Liver (tissue), 9 donors: Measurements from ENCODE around the gene BRD9. TPM values are rescaled to one million over a fixed set of nuclear protein-coding genes. Genes with fewer than 3 reads are reported as not detected.

ENCODE experiments used
- DNase-seq: peaks from one replicate; pipeline ENCODE4 v3.0.0-alpha.2; 2017; ENCODE audit warnings: low spot score
- H3K27ac ChIP-seq, 2 donors: one replicate each; pipeline ENCODE4 v1.7.0; 2013; ENCODE audit warnings: inconsistent platforms in 2 of 2, low read length in 2 of 2, control low read depth in 1 of 2, low read depth in 1 of 2, mild to moderate bottlenecking in 1 of 2
- H3K27me3 ChIP-seq, 4 donors: one replicate each; pipeline versions ENCODE4 v1.6.1 to v1.7.0; 2013; ENCODE audit warnings: low read length in 3 of 4, inconsistent platforms in 1 of 4, mild to moderate bottlenecking in 1 of 4, moderate library complexity in 1 of 4; ENCODE audit not compliant: control insufficient read depth in 4 of 4, insufficient read depth in 4 of 4
- H3K36me3 ChIP-seq, 4 donors: one replicate each; pipeline versions ENCODE4 v1.6.1 to v1.7.0; 2013; ENCODE audit warnings: low read length in 3 of 4, mild to moderate bottlenecking in 3 of 4, low read depth in 1 of 4, moderate library complexity in 1 of 4; ENCODE audit not compliant: control insufficient read depth in 4 of 4, insufficient read depth in 3 of 4
- H3K4me1 ChIP-seq, 4 donors: one replicate each; pipeline versions ENCODE4 v1.6.1 to v1.7.0; 2013; ENCODE audit warnings: low read length in 3 of 4, mild to moderate bottlenecking in 3 of 4, moderate library complexity in 1 of 4; ENCODE audit not compliant: control insufficient read depth in 4 of 4, insufficient read depth in 4 of 4
- H3K4me3 ChIP-seq, 3 donors: one replicate each; pipeline versions ENCODE4 v1.6.1 to v1.7.0; 2013; ENCODE audit warnings: low read length in 3 of 3, control low read depth in 1 of 3, low read depth in 1 of 3, mild to moderate bottlenecking in 1 of 3
- H3K9ac ChIP-seq, 2 donors: one replicate each; pipeline ENCODE4 v1.7.0; 2013; ENCODE audit warnings: low read length in 2 of 2, mild to moderate bottlenecking in 2 of 2, moderate library complexity in 2 of 2, control low read depth in 1 of 2, low read depth in 1 of 2
- H3K9me3 ChIP-seq, 4 donors: one replicate each; pipeline versions ENCODE4 v1.6.1 to v1.7.0; 2013; ENCODE audit warnings: low read length in 3 of 4; ENCODE audit not compliant: control insufficient read depth in 4 of 4
- ATF3 ChIP-seq: IDR thresholded peaks from 2 replicates; pipeline ENCODE4 v1.6.1; 2016; ENCODE audit warnings: antibody characterized with exemption
- FOXA1 ChIP-seq: IDR thresholded peaks from 2 replicates; pipeline ENCODE4 v1.6.1; 2016; ENCODE audit warnings: antibody characterized with exemption
- GABPA ChIP-seq, 2 donors: IDR thresholded peaks in 1 of 2; conservative IDR thresholded peaks in 1 of 2; 2 replicates each; pipeline ENCODE4 v1.6.1; 2016; ENCODE audit warnings: antibody characterized with exemption in 2 of 2, mild to moderate bottlenecking in 1 of 2, moderate library complexity in 1 of 2
- HNF4A ChIP-seq, 2 donors: conservative IDR thresholded peaks; 2 replicates each; pipeline ENCODE4 v1.6.1; 2016; ENCODE audit warnings: antibody characterized with exemption in 2 of 2, mild to moderate bottlenecking in 2 of 2
- JUND ChIP-seq, 2 donors: IDR thresholded peaks; 2 replicates each; pipeline ENCODE4 v1.6.1; 2016; ENCODE audit warnings: antibody characterized with exemption in 2 of 2
- MAX ChIP-seq: IDR thresholded peaks from 2 replicates; pipeline ENCODE4 v1.6.1; 2016; ENCODE audit warnings: antibody characterized with exemption
- RAD21 ChIP-seq, 2 donors: IDR thresholded peaks; 2 replicates each; pipeline ENCODE4 v1.6.1; 2016; ENCODE audit warnings: antibody characterized with exemption in 2 of 2, mild to moderate bottlenecking in 2 of 2
- REST ChIP-seq: IDR thresholded peaks from 2 replicates; pipeline ENCODE4 v1.6.1; 2016; ENCODE audit warnings: antibody characterized with exemption, mild to moderate bottlenecking
- RXRA ChIP-seq, 2 donors: IDR thresholded peaks; 2 replicates each; pipeline ENCODE4 v1.6.1; 2017 to 2018; ENCODE audit warnings: antibody characterized with exemption in 2 of 2, mild to moderate bottlenecking in 1 of 2
- TAF1 ChIP-seq: conservative IDR thresholded peaks from 2 replicates; pipeline ENCODE4 v1.6.1; 2016; ENCODE audit warnings: antibody characterized with exemption, mild to moderate bottlenecking
- WGBS: extraction: QIAGEN DNeasy Blood & Tissue Kit; methylation state at CpG from one replicate; pipeline ENCODE4 v1.1.7; 2013; 5-methylcytosine and 5-hydroxymethylcytosine counted together
- polyA plus RNA-seq, 2 donors: library from polyadenylated mRNA; stranded (reverse) in 1 of 2; unstranded in 1 of 2; fragments of 200-250 nt in 1 of 2; fragments of >200 nt in 1 of 2; fragmentation: Nextera tagmentation in 1 of 2; extraction: Ambion mirVana in 1 of 2; gene quantifications; one replicate each; pipeline versions ENCODE4 v1.2.1 to v1.2.3, GENCODE V29; 2013 to 2015
- total RNA-seq, 2 donors: library from RNA; depleted of rRNA; stranded (reverse); fragments of >200 nt; gene quantifications; one replicate each; pipeline ENCODE4 v1.2.3, GENCODE V29; 2014
- TF ChIP-seq, protein P1 (sequence below): IDR thresholded peaks from 2 replicates; pipeline ENCODE4 v1.6.1; 2016; ENCODE audit warnings: antibody characterized with exemption
- TF ChIP-seq, protein P2 (sequence below): fragments of 150-350 bp; IDR thresholded peaks from 2 replicates; pipeline ENCODE4 v1.5.1; 2017; ENCODE audit warnings: improper control_type of control experiment, low read depth, low read length; ENCODE audit not compliant: missing input control
- donor health status: healthy.
- donor health status: healthy.
- donor health status: healthy.
- donor health status: healthy.
- donor health status: healthy.

The BRD9 gene
- total and polyA plus RNA-seq, 4 donors, result 7.0 to 17.7 (median 9.5) TPM

DNA sequence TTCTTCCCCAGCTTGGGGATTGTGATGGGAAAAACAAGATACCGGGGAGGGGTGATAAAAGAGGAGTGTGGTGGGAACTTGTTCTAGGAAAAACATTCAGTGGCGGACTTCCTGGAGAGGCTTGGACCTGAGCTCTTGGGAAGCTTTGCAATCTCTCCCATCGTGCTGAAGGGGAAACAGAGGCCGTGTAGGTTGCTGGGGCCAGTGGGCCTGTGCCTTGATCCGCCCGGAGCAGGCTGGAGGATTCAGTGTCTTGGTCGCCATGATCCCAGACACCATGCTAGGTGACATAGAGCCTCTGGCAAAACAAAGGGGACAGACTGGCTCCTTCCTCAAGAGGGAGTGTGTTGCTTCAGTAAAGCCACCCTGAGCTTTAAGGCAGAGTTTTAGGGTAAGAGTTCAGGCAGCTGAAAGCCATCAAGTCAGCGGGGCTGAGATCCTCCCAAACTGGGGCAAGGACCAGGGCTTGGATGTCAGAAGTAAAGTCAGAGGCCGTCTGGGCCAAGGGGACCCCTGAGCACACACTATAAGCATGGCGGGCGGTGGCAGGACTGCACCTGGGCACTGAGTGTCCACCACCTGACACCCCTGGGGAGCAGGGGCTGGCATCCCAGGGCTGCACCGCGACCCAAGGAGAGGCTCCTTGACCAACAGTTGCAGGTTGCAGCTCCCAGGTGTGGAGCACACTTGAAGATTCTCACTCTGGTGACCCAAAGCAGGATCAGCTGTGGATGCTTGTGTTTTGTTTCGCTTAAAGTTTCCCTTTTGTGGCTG is 44.7 kb upstream of the BRD9 start:
- Histone ChIP-seq H3K9ac (no peak overlapping the region), H3K4me1 (no peaks in the 10 kb centered on the region), H3K27me3 (no peaks in the 10 kb centered on the region), H3K4me3 (no peak overlapping the region), H3K9me3 (no peaks in the 10 kb centered on the region), H3K27ac (no peak overlapping the region), H3K36me3 (no peaks in the 10 kb centered on the region)
- TF ChIP-seq HNF4A (conservative IDR thresholded peaks at IDR 0.05) (no peak), GABPA (IDR thresholded peaks at IDR 0.05 in 1 of 2, conservative IDR thresholded peaks at IDR 0.05 in 1 of 2) (no peak), TAF1 (no peak), ATF3 (no peak), FOXA1 (no peak), RXRA (IDR thresholded peaks at IDR 0.05) (no peak), JUND (IDR thresholded peaks at IDR 0.05) (no peak), MAX (no peak), REST (no peak), RAD21 (IDR thresholded peaks at IDR 0.05) (no peak)
- TF ChIP-seq, protein P1, sequence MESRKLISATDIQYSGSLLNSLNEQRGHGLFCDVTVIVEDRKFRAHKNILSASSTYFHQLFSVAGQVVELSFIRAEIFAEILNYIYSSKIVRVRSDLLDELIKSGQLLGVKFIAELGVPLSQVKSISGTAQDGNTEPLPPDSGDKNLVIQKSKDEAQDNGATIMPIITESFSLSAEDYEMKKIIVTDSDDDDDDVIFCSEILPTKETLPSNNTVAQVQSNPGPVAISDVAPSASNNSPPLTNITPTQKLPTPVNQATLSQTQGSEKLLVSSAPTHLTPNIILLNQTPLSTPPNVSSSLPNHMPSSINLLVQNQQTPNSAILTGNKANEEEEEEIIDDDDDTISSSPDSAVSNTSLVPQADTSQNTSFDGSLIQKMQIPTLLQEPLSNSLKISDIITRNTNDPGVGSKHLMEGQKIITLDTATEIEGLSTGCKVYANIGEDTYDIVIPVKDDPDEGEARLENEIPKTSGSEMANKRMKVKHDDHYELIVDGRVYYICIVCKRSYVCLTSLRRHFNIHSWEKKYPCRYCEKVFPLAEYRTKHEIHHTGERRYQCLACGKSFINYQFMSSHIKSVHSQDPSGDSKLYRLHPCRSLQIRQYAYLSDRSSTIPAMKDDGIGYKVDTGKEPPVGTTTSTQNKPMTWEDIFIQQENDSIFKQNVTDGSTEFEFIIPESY, result no peak
- TF ChIP-seq, protein P2, sequence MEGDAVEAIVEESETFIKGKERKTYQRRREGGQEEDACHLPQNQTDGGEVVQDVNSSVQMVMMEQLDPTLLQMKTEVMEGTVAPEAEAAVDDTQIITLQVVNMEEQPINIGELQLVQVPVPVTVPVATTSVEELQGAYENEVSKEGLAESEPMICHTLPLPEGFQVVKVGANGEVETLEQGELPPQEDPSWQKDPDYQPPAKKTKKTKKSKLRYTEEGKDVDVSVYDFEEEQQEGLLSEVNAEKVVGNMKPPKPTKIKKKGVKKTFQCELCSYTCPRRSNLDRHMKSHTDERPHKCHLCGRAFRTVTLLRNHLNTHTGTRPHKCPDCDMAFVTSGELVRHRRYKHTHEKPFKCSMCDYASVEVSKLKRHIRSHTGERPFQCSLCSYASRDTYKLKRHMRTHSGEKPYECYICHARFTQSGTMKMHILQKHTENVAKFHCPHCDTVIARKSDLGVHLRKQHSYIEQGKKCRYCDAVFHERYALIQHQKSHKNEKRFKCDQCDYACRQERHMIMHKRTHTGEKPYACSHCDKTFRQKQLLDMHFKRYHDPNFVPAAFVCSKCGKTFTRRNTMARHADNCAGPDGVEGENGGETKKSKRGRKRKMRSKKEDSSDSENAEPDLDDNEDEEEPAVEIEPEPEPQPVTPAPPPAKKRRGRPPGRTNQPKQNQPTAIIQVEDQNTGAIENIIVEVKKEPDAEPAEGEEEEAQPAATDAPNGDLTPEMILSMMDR, result no peak
- 83% methylated on average over 14 of the region's 14 CpGs for WGBS
- DNase-seq, result no peak
